Stomach (tissue), 4 donors: ENCODE data around the gene FAM20C.

Experiments
- EP300 ChIP-seq: sonication (generic); formaldehyde crosslinking; IDR thresholded peaks from one replicate; pipeline ENCODE4 v1.6.1; 2017; ENCODE audit warnings: antibody characterized with exemption
- POLR2A ChIP-seq, 4 donors: fragments of 450-650 bp; IDR thresholded peaks; one replicate each; pipeline ENCODE4 v1.6.1; 2016; ENCODE audit warnings: antibody characterized with exemption in 4 of 4, control low read depth in 2 of 4, mild to moderate bottlenecking in 1 of 4, moderate library complexity in 1 of 4
- POLR2AphosphoS5 ChIP-seq, 3 donors: sonication (generic); formaldehyde crosslinking; IDR thresholded peaks; one replicate each; pipeline ENCODE4 v1.6.1; 2016; ENCODE audit warnings: antibody characterized with exemption in 3 of 3
- TF ChIP-seq, protein P1 (sequence below), 7 experiments: fragments of 450-650 bp in 4 of 7; fragments of 200-600 bp in 3 of 7; sonication (generic) in 3 of 7; IDR thresholded peaks; one replicate each; pipeline ENCODE4 v1.5.1; 2016 to 2019; ENCODE audit warnings: antibody characterized with exemption in 7 of 7, control low read depth in 2 of 7, mild to moderate bottlenecking in 1 of 7

DNA sequence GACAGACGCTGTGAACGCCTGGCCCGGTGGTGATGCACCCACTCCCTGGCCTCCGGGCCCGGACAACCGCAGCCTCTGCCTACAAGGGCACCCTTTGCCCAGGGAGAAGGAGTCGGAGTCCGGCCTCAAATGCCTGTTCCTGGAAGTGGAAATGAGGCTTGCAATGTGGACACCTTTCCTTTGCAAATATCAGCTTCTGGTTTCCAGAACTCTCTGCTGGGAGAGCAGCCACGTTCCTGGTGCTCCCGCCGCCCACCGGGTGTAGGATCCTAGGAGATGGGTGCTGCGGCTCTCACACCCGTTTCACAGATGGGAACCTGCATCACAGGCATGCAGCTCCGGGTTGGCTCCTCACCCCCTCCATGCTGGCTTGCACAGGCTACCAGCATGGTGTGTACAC lies 100.5 kb downstream of the FAM20C start:
- TF ChIP-seq, protein P1, sequence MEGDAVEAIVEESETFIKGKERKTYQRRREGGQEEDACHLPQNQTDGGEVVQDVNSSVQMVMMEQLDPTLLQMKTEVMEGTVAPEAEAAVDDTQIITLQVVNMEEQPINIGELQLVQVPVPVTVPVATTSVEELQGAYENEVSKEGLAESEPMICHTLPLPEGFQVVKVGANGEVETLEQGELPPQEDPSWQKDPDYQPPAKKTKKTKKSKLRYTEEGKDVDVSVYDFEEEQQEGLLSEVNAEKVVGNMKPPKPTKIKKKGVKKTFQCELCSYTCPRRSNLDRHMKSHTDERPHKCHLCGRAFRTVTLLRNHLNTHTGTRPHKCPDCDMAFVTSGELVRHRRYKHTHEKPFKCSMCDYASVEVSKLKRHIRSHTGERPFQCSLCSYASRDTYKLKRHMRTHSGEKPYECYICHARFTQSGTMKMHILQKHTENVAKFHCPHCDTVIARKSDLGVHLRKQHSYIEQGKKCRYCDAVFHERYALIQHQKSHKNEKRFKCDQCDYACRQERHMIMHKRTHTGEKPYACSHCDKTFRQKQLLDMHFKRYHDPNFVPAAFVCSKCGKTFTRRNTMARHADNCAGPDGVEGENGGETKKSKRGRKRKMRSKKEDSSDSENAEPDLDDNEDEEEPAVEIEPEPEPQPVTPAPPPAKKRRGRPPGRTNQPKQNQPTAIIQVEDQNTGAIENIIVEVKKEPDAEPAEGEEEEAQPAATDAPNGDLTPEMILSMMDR (IDR thresholded peaks at IDR 0.05): no peak
- TF ChIP-seq EP300 (no peak), POLR2A (IDR thresholded peaks at IDR 0.05) (no peak), POLR2AphosphoS5 (IDR thresholded peaks at IDR 0.05) (no peak)
